K562 (cell line): ENCODE measurements around the gene PDLIM4.

ENCODE experiments used
- ATF7 ChIP-seq: fragments of 450-650 bp; IDR thresholded peaks from 2 replicates; pipeline ENCODE4 v1.7.1; 2014; ENCODE audit warnings: mild to moderate bottlenecking, moderate library complexity
- FOXK2 ChIP-seq, 2 experiments: fragments of 450-650 bp; IDR thresholded peaks in 1 of 2; conservative IDR thresholded peaks in 1 of 2; 2 replicates each; pipeline ENCODE4 v1.6.1; 2016; ENCODE audit warnings: low read depth in 2 of 2, mild to moderate bottlenecking in 1 of 2
- GTF2E2 ChIP-seq: fragments of 200-800 bp; sonication (Bioruptor generic); IDR thresholded peaks from 2 replicates; pipeline ENCODE4 v1.6.1; 2016; ENCODE audit warnings: missing genetic modification characterization, missing compliant biosample characterization
- HDAC2 ChIP-seq: fragments of 450-650 bp; IDR thresholded peaks from 2 replicates; pipeline ENCODE4 v1.6.1; 2016; ENCODE audit warnings: mild to moderate bottlenecking
- HNRNPH1 ChIP-seq: fragments of 200-400 bp; formaldehyde crosslinking; optimal IDR thresholded peaks from 2 replicates; pipeline ENCODE3; 2017; ENCODE audit warnings: low read depth, mild to moderate bottlenecking, low read length, moderate library complexity
- MAX ChIP-seq: sonication (generic); formaldehyde crosslinking; IDR thresholded peaks from 2 replicates; pipeline ENCODE4 v1.9.0; 2022; ENCODE audit warnings: mild to moderate bottlenecking, missing genetic modification reagents
- NCOA2 ChIP-seq, 2 experiments: fragments of 450-650 bp; IDR thresholded peaks; 2 replicates each; pipeline ENCODE4 v1.6.1; 2018; ENCODE audit warnings: mild to moderate bottlenecking in 2 of 2, moderate library complexity in 1 of 2; ENCODE audit not compliant: partially characterized antibody in 2 of 2
- NONO ChIP-seq, 2 experiments: fragments of 200-400 bp in 1 of 2; fragments of 450-650 bp in 1 of 2; formaldehyde crosslinking in 1 of 2; IDR thresholded peaks; 2 replicates each; pipeline ENCODE4 v1.6.1; 2017; ENCODE audit warnings: low read depth in 2 of 2, mild to moderate bottlenecking in 2 of 2, moderate library complexity in 2 of 2, low read length in 1 of 2
- POLR2AphosphoS2 ChIP-seq: IDR thresholded peaks from 2 replicates; pipeline ENCODE4 v1.6.1; 2012; ENCODE audit warnings: low read length, improper control_type of control experiment
- THRA ChIP-seq: fragments of 450-650 bp; IDR thresholded peaks from 2 replicates; pipeline ENCODE4 v1.6.1; 2017; ENCODE audit warnings: mild to moderate bottlenecking, moderate library complexity
- TF ChIP-seq, protein P1 (sequence below): sonication (generic); formaldehyde crosslinking; IDR thresholded peaks from 2 replicates; pipeline ENCODE4 v1.8.0; 2022; ENCODE audit warnings: missing genetic modification reagents, mild to moderate bottlenecking, moderate library complexity, borderline replicate concordance
- TF ChIP-seq, protein P2 (sequence below): fragments of 250-450 bp; sonication (Bioruptor Pico); IDR thresholded peaks from 2 replicates; pipeline ENCODE4 v1.5.0; 2020; ENCODE audit warnings: mild to moderate bottlenecking, borderline replicate concordance

- TF ChIP-seq THRA (no peak), GTF2E2 (tag) (no peak), NCOA2 (IDR thresholded peaks at IDR 0.05; ENCODE audit: partially characterized antibody in 2 of 2) (no peak), FOXK2 (conservative IDR thresholded peaks at IDR 0.05 in 1 of 2, IDR thresholded peaks at IDR 0.05 in 1 of 2; ENCODE audit: low read depth in 2 of 2) (no peak), ATF7 (no peak), HNRNPH1 (no peak), HDAC2 (no peak), POLR2AphosphoS2 (no peak), MAX (CRISPR knock-in tag) (no peak), NONO (IDR thresholded peaks at IDR 0.05; ENCODE audit: low read depth in 2 of 2, low read length in 1 of 2) (no peak)
- TF ChIP-seq, protein P1, sequence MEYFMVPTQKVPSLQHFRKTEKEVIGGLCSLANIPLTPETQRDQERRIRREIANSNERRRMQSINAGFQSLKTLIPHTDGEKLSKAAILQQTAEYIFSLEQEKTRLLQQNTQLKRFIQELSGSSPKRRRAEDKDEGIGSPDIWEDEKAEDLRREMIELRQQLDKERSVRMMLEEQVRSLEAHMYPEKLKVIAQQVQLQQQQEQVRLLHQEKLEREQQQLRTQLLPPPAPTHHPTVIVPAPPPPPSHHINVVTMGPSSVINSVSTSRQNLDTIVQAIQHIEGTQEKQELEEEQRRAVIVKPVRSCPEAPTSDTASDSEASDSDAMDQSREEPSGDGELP (CRISPR knock-in tag) = no peak
- TF ChIP-seq, protein P2, sequence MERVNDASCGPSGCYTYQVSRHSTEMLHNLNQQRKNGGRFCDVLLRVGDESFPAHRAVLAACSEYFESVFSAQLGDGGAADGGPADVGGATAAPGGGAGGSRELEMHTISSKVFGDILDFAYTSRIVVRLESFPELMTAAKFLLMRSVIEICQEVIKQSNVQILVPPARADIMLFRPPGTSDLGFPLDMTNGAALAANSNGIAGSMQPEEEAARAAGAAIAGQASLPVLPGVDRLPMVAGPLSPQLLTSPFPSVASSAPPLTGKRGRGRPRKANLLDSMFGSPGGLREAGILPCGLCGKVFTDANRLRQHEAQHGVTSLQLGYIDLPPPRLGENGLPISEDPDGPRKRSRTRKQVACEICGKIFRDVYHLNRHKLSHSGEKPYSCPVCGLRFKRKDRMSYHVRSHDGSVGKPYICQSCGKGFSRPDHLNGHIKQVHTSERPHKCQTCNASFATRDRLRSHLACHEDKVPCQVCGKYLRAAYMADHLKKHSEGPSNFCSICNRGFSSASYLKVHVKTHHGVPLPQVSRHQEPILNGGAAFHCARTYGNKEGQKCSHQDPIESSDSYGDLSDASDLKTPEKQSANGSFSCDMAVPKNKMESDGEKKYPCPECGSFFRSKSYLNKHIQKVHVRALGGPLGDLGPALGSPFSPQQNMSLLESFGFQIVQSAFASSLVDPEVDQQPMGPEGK (CRISPR knock-in tag) = no peak
These were observed 20.4 kb upstream of the PDLIM4 start for GRCh38 chr5:132237141-132237540.
